ENCODE results near the gene TFEB.

Gene TFEB

GRCh38 chr6:41779336-41779735 lies 43.9 kb upstream of the TFEB start:
- Histone ChIP-seq H3K27ac (ENCODE audit: extremely low read depth, low read depth, low read length) (no peak overlapping the region; the same call in 1 of the 2 replicates), H3K4me1 (ENCODE audit: control insufficient read depth, insufficient read depth, low read length) (peaks cover 6% of the 10 kb centered on the region), H3K9me3 (ENCODE audit: control insufficient read depth, insufficient read depth, low read depth, low read length) (no peaks in the 10 kb centered on the region), H3K4me3 (ENCODE audit: low read depth, low read length) (peak overlapping the region; percentile 59), H3K36me3 (ENCODE audit: control insufficient read depth in 2 of 2, insufficient read depth in 1 of 2, low read length in 2 of 2) (peaks cover 4 to 27% of the 10 kb centered on the region in 2 experiments; a peak in 1 of 3 replicates)
- ChIA-PET CTCF (interaction anchor here (0.9 to 10.9 kb wide), 2 partner anchors 46 to 265 kb away, joined by 3 to 192 read pairs; no protein-coding TSS in a partner anchor), POLR2A (interaction anchor here (1.0 kb wide), 1 partner anchor 45 kb away, joined by 6 read pairs; no protein-coding TSS in a partner anchor)
- TF ChIP-seq ZNF600 (tag by site-specific recombination; IDR thresholded peaks at IDR 0.05): no peak
- 0 out of 2 replicates have a peak, but pooled peaks have one; percentile 34 for TF ChIP-seq HOXC10 (CRISPR knock-in tag; IDR thresholded peaks at IDR 0.05)
- peak; percentile 29; the same call in 1 of the 2 replicates for TF ChIP-seq ZBTB20 (tag by site-specific recombination; IDR thresholded peaks at IDR 0.05)
- TF ChIP-seq, protein P1, sequence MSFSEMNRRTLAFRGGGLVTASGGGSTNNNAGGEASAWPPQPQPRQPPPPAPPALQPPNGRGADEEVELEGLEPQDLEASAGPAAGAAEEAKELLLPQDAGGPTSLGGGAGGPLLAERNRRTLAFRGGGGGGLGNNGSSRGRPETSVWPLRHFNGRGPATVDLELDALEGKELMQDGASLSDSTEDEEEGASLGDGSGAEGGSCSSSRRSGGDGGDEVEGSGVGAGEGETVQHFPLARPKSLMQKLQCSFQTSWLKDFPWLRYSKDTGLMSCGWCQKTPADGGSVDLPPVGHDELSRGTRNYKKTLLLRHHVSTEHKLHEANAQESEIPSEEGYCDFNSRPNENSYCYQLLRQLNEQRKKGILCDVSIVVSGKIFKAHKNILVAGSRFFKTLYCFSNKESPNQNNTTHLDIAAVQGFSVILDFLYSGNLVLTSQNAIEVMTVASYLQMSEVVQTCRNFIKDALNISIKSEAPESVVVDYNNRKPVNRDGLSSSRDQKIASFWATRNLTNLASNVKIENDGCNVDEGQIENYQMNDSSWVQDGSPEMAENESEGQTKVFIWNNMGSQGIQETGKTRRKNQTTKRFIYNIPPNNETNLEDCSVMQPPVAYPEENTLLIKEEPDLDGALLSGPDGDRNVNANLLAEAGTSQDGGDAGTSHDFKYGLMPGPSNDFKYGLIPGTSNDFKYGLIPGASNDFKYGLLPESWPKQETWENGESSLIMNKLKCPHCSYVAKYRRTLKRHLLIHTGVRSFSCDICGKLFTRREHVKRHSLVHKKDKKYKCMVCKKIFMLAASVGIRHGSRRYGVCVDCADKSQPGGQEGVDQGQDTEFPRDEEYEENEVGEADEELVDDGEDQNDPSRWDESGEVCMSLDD (tag by site-specific recombination; IDR thresholded peaks at IDR 0.05): peak; percentile 60; the same call in 1 of the 2 replicates
- 0 out of 2 replicates have a peak, but pooled peaks have one; percentile 12 for TF ChIP-seq EGR2 (tag by site-specific recombination; IDR thresholded peaks at IDR 0.05; ENCODE audit: low read depth)

GRCh38 chr6:41778895-41779294 lies 43.5 kb upstream of the TFEB start:
- TF ChIP-seq ZNF335 (tag by site-specific recombination; conservative IDR thresholded peaks at IDR 0.05) (peak; percentile 28; the same call in 1 of the 2 replicates), ZNF658 (tag by site-specific recombination; IDR thresholded peaks at IDR 0.05) (no peak)
- Histone ChIP-seq H3K36me3 (ENCODE audit: control insufficient read depth in 2 of 2, insufficient read depth in 1 of 2, low read length in 2 of 2) (peaks cover 4 to 26% of the 10 kb centered on the region in 2 experiments; a peak in 2 of 3 replicates), H3K27ac (ENCODE audit: extremely low read depth, low read depth, low read length) (no peak overlapping the region), H3K4me3 (ENCODE audit: low read depth, low read length) (peak overlapping the region; percentile 59; the same call in 1 of the 2 replicates), H3K4me1 (ENCODE audit: control insufficient read depth, insufficient read depth, low read length) (peaks cover 6% of the 10 kb centered on the region), H3K9me3 (ENCODE audit: control insufficient read depth, insufficient read depth, low read depth, low read length) (no peaks in the 10 kb centered on the region)
- CTCF ChIA-PET: interaction anchor here (0.6 to 5.3 kb wide), 14 partner anchors 8 to 411 kb away, joined by 3 to 73 read pairs (median 4); partner anchors contain the start of genes BYSL, MED20, TFEB and TOMM6
- POLR2A ChIA-PET: interaction anchor here (0.9 kb wide), 1 partner anchor 8 kb away, joined by 4 read pairs; no protein-coding TSS in a partner anchor

DNA sequence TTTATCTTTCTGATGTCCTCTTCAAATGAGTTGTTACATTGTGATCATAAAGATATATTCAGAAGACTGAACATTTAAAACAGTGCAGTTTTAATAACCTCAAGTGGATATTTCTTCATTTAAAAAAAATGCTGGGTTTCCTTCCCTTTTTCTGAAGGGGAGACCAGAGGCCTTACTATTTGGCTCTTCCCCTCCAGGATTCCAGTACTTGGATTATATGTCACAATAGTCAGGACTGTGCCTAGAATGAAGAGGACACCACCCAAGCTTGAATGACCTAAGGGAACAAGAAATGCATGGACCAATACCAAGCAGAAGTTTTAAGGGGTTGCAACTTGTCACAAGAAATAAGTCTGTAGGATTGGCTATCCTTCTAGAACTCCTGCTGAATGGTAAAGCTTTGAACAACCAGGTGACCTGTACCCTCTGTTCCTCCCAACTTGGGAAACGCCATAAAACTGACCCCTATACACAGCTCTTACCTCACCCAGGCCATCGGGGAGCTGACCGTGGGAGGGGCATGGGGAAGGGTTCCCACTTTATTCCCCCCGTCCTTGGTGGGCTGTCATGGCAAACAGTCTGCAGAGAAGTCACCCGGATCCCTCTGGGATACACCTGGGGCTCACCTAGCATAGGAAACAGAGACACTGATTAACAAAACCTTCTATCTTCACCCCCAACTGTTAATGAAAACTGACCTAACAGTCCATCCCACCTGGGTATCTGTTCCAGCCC lies 42.3 kb upstream of the TFEB start:
- Histone ChIP-seq H3K36me3 (ENCODE audit: control insufficient read depth in 2 of 2, insufficient read depth in 1 of 2, low read length in 2 of 2) (peaks cover 4 to 33% of the 10 kb centered on the region in 2 experiments; a peak in 2 of 3 replicates), H3K4me3 (ENCODE audit: low read depth, low read length) (no peak overlapping the region), H3K4me1 (ENCODE audit: control insufficient read depth, insufficient read depth, low read length) (peaks cover 6% of the 10 kb centered on the region), H3K9me3 (ENCODE audit: control insufficient read depth, insufficient read depth, low read depth, low read length) (no peaks in the 10 kb centered on the region), H3K27ac (ENCODE audit: extremely low read depth, low read depth, low read length) (no peak overlapping the region)
- POLR2A ChIA-PET: no interaction called here
- CTCF ChIA-PET: interaction anchor here (0.7 to 5.3 kb wide), 13 partner anchors 9 to 410 kb away, joined by 3 to 73 read pairs (median 6); partner anchors contain the start of genes BYSL, MED20, TFEB and TOMM6
- TF ChIP-seq, protein P2, sequence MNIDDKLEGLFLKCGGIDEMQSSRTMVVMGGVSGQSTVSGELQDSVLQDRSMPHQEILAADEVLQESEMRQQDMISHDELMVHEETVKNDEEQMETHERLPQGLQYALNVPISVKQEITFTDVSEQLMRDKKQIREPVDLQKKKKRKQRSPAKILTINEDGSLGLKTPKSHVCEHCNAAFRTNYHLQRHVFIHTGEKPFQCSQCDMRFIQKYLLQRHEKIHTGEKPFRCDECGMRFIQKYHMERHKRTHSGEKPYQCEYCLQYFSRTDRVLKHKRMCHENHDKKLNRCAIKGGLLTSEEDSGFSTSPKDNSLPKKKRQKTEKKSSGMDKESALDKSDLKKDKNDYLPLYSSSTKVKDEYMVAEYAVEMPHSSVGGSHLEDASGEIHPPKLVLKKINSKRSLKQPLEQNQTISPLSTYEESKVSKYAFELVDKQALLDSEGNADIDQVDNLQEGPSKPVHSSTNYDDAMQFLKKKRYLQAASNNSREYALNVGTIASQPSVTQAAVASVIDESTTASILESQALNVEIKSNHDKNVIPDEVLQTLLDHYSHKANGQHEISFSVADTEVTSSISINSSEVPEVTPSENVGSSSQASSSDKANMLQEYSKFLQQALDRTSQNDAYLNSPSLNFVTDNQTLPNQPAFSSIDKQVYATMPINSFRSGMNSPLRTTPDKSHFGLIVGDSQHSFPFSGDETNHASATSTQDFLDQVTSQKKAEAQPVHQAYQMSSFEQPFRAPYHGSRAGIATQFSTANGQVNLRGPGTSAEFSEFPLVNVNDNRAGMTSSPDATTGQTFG (tag by site-specific recombination; IDR thresholded peaks at IDR 0.05; ENCODE audit: borderline replicate concordance): no peak
- no peak for TF ChIP-seq SP2 (tag by site-specific recombination; IDR thresholded peaks at IDR 0.05)
- TF ChIP-seq ZNF202 (tag by site-specific recombination; IDR thresholded peaks at IDR 0.05; ENCODE audit: borderline replicate concordance): no peak
- no peak for TF ChIP-seq ZNF391 (tag by site-specific recombination; IDR thresholded peaks at IDR 0.05; ENCODE audit: borderline replicate concordance, low read depth)
- no peak for TF ChIP-seq ZNF426 (tag by site-specific recombination; IDR thresholded peaks at IDR 0.05)
- TF ChIP-seq MZF1 (tag by site-specific recombination; IDR thresholded peaks at IDR 0.05; ENCODE audit: borderline replicate concordance): no peak
- TF ChIP-seq ZNF341 (tag by site-specific recombination; IDR thresholded peaks at IDR 0.05; ENCODE audit: low read depth): no peak
- no peak for TF ChIP-seq ZBTB21 (tag by site-specific recombination; IDR thresholded peaks at IDR 0.05)
- no peak for TF ChIP-seq ZBTB8A (tag by site-specific recombination; IDR thresholded peaks at IDR 0.05)
- TF ChIP-seq HOXA7 (CRISPR knock-in tag; IDR thresholded peaks at IDR 0.05; ENCODE audit: borderline replicate concordance): no peak
- TF ChIP-seq ZNF658 (tag by site-specific recombination; IDR thresholded peaks at IDR 0.05): no peak
- TF ChIP-seq, protein P3, sequence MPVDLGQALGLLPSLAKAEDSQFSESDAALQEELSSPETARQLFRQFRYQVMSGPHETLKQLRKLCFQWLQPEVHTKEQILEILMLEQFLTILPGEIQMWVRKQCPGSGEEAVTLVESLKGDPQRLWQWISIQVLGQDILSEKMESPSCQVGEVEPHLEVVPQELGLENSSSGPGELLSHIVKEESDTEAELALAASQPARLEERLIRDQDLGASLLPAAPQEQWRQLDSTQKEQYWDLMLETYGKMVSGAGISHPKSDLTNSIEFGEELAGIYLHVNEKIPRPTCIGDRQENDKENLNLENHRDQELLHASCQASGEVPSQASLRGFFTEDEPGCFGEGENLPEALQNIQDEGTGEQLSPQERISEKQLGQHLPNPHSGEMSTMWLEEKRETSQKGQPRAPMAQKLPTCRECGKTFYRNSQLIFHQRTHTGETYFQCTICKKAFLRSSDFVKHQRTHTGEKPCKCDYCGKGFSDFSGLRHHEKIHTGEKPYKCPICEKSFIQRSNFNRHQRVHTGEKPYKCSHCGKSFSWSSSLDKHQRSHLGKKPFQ (tag by site-specific recombination; IDR thresholded peaks at IDR 0.05): no peak
- no peak for TF ChIP-seq KLF9 (tag by site-specific recombination; IDR thresholded peaks at IDR 0.05; ENCODE audit: low read depth)
- TF ChIP-seq BCL11B (tag by site-specific recombination; IDR thresholded peaks at IDR 0.05; ENCODE audit: low read depth): no peak
- no peak for TF ChIP-seq ZNF692 (tag by site-specific recombination; IDR thresholded peaks at IDR 0.05)
